Astrocyte (in vitro differentiated cells and primary cell): ENCODE data around the gene TLN1. TPM values are rescaled to one million over a fixed set of nuclear protein-coding genes. Genes with fewer than 3 reads are reported as not detected.

Experiments
- DNase-seq: peaks from one replicate; pipeline ENCODE4 v3.0.0-alpha.2; 2010; ENCODE audit warnings: low read depth
- FAIRE-seq: peaks from 2 replicates; lab custom pipeline; 2011; peaks lifted over from hg19 to GRCh38; lab: Jason Lieb, UNC
- H2AFZ ChIP-seq: 2 replicates; pipeline ENCODE4 v1.6.0; 2012; ENCODE audit warnings: low read depth, low read length, inconsistent platforms
- H3K27ac ChIP-seq: 2 replicates; pipeline ENCODE4 v1.5.1; 2011; ENCODE audit warnings: low read depth, low read length, inconsistent platforms
- H3K27me3 ChIP-seq: 2 replicates; pipeline ENCODE4 v1.6.0; 2011; ENCODE audit warnings: low read length, inconsistent platforms; ENCODE audit not compliant: insufficient read depth
- H3K36me3 ChIP-seq: 2 replicates; pipeline ENCODE4 v1.5.1; 2011; ENCODE audit warnings: low read length, inconsistent platforms; ENCODE audit not compliant: insufficient read depth
- H3K4me1 ChIP-seq: 2 replicates; pipeline ENCODE4 v1.5.1; 2011; ENCODE audit warnings: low read length, inconsistent platforms; ENCODE audit not compliant: insufficient read depth
- H3K4me2 ChIP-seq: 2 replicates; pipeline ENCODE4 v1.6.0; 2012; ENCODE audit warnings: low read length, inconsistent platforms
- H3K4me3 ChIP-seq: 2 replicates; pipeline ENCODE4 v1.5.1; 2011; ENCODE audit warnings: low read depth, mild to moderate bottlenecking, low read length, inconsistent platforms; ENCODE audit not compliant: insufficient read depth
- H3K79me2 ChIP-seq: 2 replicates; pipeline ENCODE4 v1.6.0; 2012; ENCODE audit warnings: mild to moderate bottlenecking, low read length, inconsistent platforms; ENCODE audit not compliant: insufficient read depth
- H3K9ac ChIP-seq: 2 replicates; pipeline ENCODE4 v1.6.0; 2012; ENCODE audit warnings: mild to moderate bottlenecking, low read length, inconsistent platforms
- H3K9me3 ChIP-seq: 2 replicates; pipeline ENCODE4 v1.5.1; 2012; ENCODE audit warnings: low read depth, mild to moderate bottlenecking, low read length, inconsistent platforms; ENCODE audit not compliant: insufficient read depth
- H4K20me1 ChIP-seq: 2 replicates; pipeline ENCODE4 v1.6.0; 2012; ENCODE audit warnings: low read length, inconsistent platforms; ENCODE audit not compliant: insufficient read depth
- H3K27ac Mint-ChIP-seq: one replicate; pipeline ENCODE4 v1.8.0; 2021; ENCODE audit warnings: mild to moderate bottlenecking, mixed read lengths; ENCODE audit not compliant: unreplicated experiment
- H3K27me3 Mint-ChIP-seq: one replicate; pipeline ENCODE4 v1.8.0; 2021; ENCODE audit warnings: low read depth, mixed read lengths; ENCODE audit not compliant: unreplicated experiment
- H3K36me3 Mint-ChIP-seq: one replicate; pipeline ENCODE4 v1.8.0; 2021; ENCODE audit warnings: low read depth, mixed read lengths; ENCODE audit not compliant: unreplicated experiment
- H3K4me1 Mint-ChIP-seq: one replicate; pipeline ENCODE4 v1.8.0; 2021; ENCODE audit warnings: low read depth, mixed read lengths; ENCODE audit not compliant: unreplicated experiment
- H3K4me3 Mint-ChIP-seq: one replicate; pipeline ENCODE4 v1.8.0; 2021; ENCODE audit warnings: mild to moderate bottlenecking, moderate library complexity, mixed read lengths; ENCODE audit not compliant: unreplicated experiment
- H3K9me3 Mint-ChIP-seq: one replicate; pipeline ENCODE4 v1.8.0; 2021; ENCODE audit warnings: mild to moderate bottlenecking, mixed read lengths; ENCODE audit not compliant: unreplicated experiment
- CTCF ChIP-seq: IDR thresholded peaks from 2 replicates; pipeline ENCODE4 v1.5.1; 2011; ENCODE audit warnings: low read depth, mild to moderate bottlenecking, inconsistent platforms, low read length, moderate library complexity; ENCODE audit not compliant: insufficient read depth
- EZH2 ChIP-seq: IDR thresholded peaks from 2 replicates; pipeline ENCODE4 v1.6.1; 2012; ENCODE audit warnings: mild to moderate bottlenecking, low read length, inconsistent platforms; ENCODE audit not compliant: insufficient read depth
- total RNA-seq: library from RNA; stranded (reverse); gene quantifications from 2 replicates; pipeline ENCODE4 v1.2.1, GENCODE V29; 2021

Gene TLN1
- total RNA-seq, 1 donor from 2014 or later: 525 TPM

- H3K27me3 Mint-ChIP-seq: no peaks in the 10 kb centered on the region
- H3K4me3 ChIP-seq: no peak overlapping the region
- no peak overlapping the region for H3K4me2 ChIP-seq
- no peak for FAIRE-seq
- DNase-seq: no peak
- peaks cover 98% of the 10 kb centered on the region for H4K20me1 ChIP-seq
- H3K27me3 ChIP-seq: no peaks in the 10 kb centered on the region
- no peak overlapping the region for H3K27ac ChIP-seq
- peaks cover 85% of the 10 kb centered on the region for H3K79me2 ChIP-seq
- H3K9ac ChIP-seq: no peak overlapping the region
- no peaks in the 10 kb centered on the region for H3K4me1 ChIP-seq
- H3K9me3 Mint-ChIP-seq: no peaks in the 10 kb centered on the region
- peak overlapping the region; percentile 85 for H3K27ac Mint-ChIP-seq
- H3K4me1 Mint-ChIP-seq: peaks cover 12% of the 10 kb centered on the region
- H3K4me3 Mint-ChIP-seq: peak overlapping the region; percentile 54
- no peaks in the 10 kb centered on the region for H3K9me3 ChIP-seq
- H3K36me3 Mint-ChIP-seq: peaks cover 36% of the 10 kb centered on the region
- H2AFZ ChIP-seq: no peak overlapping the region
- peaks cover 92% of the 10 kb centered on the region for H3K36me3 ChIP-seq
- TF ChIP-seq CTCF: no peak
- TF ChIP-seq EZH2: no peak
These were observed 15.8 kb downstream of the TLN1 start for GRCh38 chr9:35716230-35716629.

- Mint-ChIP-seq H3K36me3 (peaks cover 44% of the 10 kb centered on the region), H3K9me3 (no peaks in the 10 kb centered on the region), H3K27ac (peak overlapping the region; percentile 55), H3K27me3 (no peaks in the 10 kb centered on the region), H3K4me3 (peak overlapping the region; percentile 14), H3K4me1 (peaks cover 12% of the 10 kb centered on the region)
- H3K36me3 ChIP-seq: peaks cover 88% of the 10 kb centered on the region
- no peak overlapping the region for H3K9ac ChIP-seq
- H2AFZ ChIP-seq: no peak overlapping the region
- H4K20me1 ChIP-seq: peaks cover 93% of the 10 kb centered on the region
- H3K4me2 ChIP-seq: no peak overlapping the region
- no peaks in the 10 kb centered on the region for H3K9me3 ChIP-seq
- no peak for TF ChIP-seq EZH2
- no peak for TF ChIP-seq CTCF
- FAIRE-seq (no peak), DNase-seq (no peak)
- H3K79me2 ChIP-seq: peaks cover 71% of the 10 kb centered on the region
- H3K4me1 ChIP-seq: no peaks in the 10 kb centered on the region
- H3K27ac ChIP-seq: no peak overlapping the region
- no peaks in the 10 kb centered on the region for H3K27me3 ChIP-seq
- H3K4me3 ChIP-seq: no peak overlapping the region
These were observed 17.3 kb downstream of the TLN1 start for GRCh38 chr9:35714579-35715252.

GRCh38 chr9:35714123-35714522, 17.9 kb downstream of the TLN1 start:
- peaks cover 87% of the 10 kb centered on the region for H3K36me3 ChIP-seq

More at GRCh38 chr9:35714123-35714522, 17.9 kb downstream of the TLN1 start:
- Histone ChIP-seq H3K9ac (no peak overlapping the region), H3K27ac (no peak overlapping the region), H2AFZ (no peak overlapping the region), H4K20me1 (peaks cover 90% of the 10 kb centered on the region), H3K79me2 (peaks cover 65% of the 10 kb centered on the region), H3K4me2 (no peak overlapping the region), H3K4me3 (no peak overlapping the region), H3K27me3 (no peaks in the 10 kb centered on the region), H3K9me3 (no peaks in the 10 kb centered on the region), H3K4me1 (no peaks in the 10 kb centered on the region)
- no peaks in the 10 kb centered on the region for H3K27me3 Mint-ChIP-seq
- peak overlapping the region; percentile 14 for H3K4me3 Mint-ChIP-seq
- peaks cover 12% of the 10 kb centered on the region for H3K4me1 Mint-ChIP-seq
- peaks cover 38% of the 10 kb centered on the region for H3K36me3 Mint-ChIP-seq
- no peak for FAIRE-seq
- H3K27ac Mint-ChIP-seq: no peak overlapping the region
- H3K9me3 Mint-ChIP-seq: no peaks in the 10 kb centered on the region
- DNase-seq: no peak
- no peak for TF ChIP-seq EZH2
- no peak for TF ChIP-seq CTCF
